ENCODE results near the gene EXOC3L4.

EXOC3L4 gene

GRCh38 chr14:103085106-103086091 is 9.1 kb upstream of the EXOC3L4 start:
- DNase-seq (ENCODE audit: low read depth, low spot score), result no peak
- no peak overlapping the region for H3K4me3 ChIP-seq (ENCODE audit: low read depth, low read length)
- in situ Hi-C loops (cut with HindIII; ENCODE audit: low sequenced_read_pairs), result no loop called here
- TF ChIP-seq CTCF (IDR thresholded peaks at IDR 0.05; ENCODE audit: low read depth, low read length), result peak; percentile 34

- TF ChIP-seq CTCF (IDR thresholded peaks at IDR 0.05; ENCODE audit: low read depth, low read length), result no peak
- no peak overlapping the region for H3K4me3 ChIP-seq (ENCODE audit: low read depth, low read length)
- in situ Hi-C loops (cut with HindIII; ENCODE audit: low sequenced_read_pairs), result no loop called here
- DNase-seq (ENCODE audit: low read depth, low spot score), result no peak
Observed at GRCh38 chr14:103086771-103087342, 7.7 kb upstream of the EXOC3L4 start.

- no peak for DNase-seq (ENCODE audit: low read depth, low spot score)
Observed at GRCh38 chr14:103087343-103087835, 7.1 kb upstream of the EXOC3L4 start.

GRCh38 chr14:103088921-103089320 is 5.6 kb upstream of the EXOC3L4 start:
- DNase-seq (ENCODE audit: low read depth, low spot score), result no peak
- in situ Hi-C loops (cut with HindIII; ENCODE audit: low sequenced_read_pairs), result no loop called here
- H3K4me3 ChIP-seq (ENCODE audit: low read depth, low read length), result no peak overlapping the region
- TF ChIP-seq CTCF (IDR thresholded peaks at IDR 0.05; ENCODE audit: low read depth, low read length), result no peak

More at GRCh38 chr14:103087343-103087835, 7.1 kb upstream of the EXOC3L4 start:
- H3K4me3 ChIP-seq (ENCODE audit: low read depth, low read length), result no peak overlapping the region
- in situ Hi-C loops (cut with HindIII; ENCODE audit: low sequenced_read_pairs), result no loop called here
- TF ChIP-seq CTCF (IDR thresholded peaks at IDR 0.05; ENCODE audit: low read depth, low read length), result no peak

- no peak for TF ChIP-seq CTCF (IDR thresholded peaks at IDR 0.05; ENCODE audit: low read depth, low read length)
- H3K4me3 ChIP-seq (ENCODE audit: low read depth, low read length), result no peak overlapping the region
- in situ Hi-C loops (cut with HindIII; ENCODE audit: low sequenced_read_pairs), result no loop called here
- no peak for DNase-seq (ENCODE audit: low read depth, low spot score)
Observed at GRCh38 chr14:103089386-103090335, 4.9 kb upstream of the EXOC3L4 start.

Data from astrocyte of the spinal cord (primary cell).